GM23338 (cell line): ENCODE results near the gene PRKD1. TPM values are rescaled to one million over a fixed set of nuclear protein-coding genes. Genes with fewer than 3 reads are reported as not detected.
"Not testable (repeated sequence)": the region's sequence is repeated elsewhere in the genome, so short reads cannot be mapped to it uniquely, and the experiment has no call there.

ENCODE experiments used
- ATAC-seq: fragments of 200-7000 bp; cut with Tn5 transposase; 3 replicates; pipeline ENCODE4 v1.9.1; 2020
- DNase-seq: peaks from one replicate; pipeline ENCODE4 v3.0.0-alpha.2; 2015; ENCODE audit warnings: low spot score
- H2AFZ ChIP-seq: fragments of 200-600 bp; sonication (generic); 2 replicates; pipeline ENCODE4 v1.8.0; 2016; ENCODE audit warnings: antibody characterized with exemption, mild to moderate bottlenecking, moderate library complexity
- H3F3A ChIP-seq: fragments of 200-600 bp; sonication (generic); replicated peaks from 2 replicates; pipeline ENCODE4 v1.8.0; 2017; ENCODE audit warnings: antibody characterized with exemption, mixed run types, low read depth
- H3K27ac ChIP-seq: fragments of 200-600 bp; sonication (generic); 2 replicates; pipeline ENCODE4 v1.6.1; 2016; ENCODE audit warnings: low read depth
- H3K27me3 ChIP-seq: fragments of 200-600 bp; sonication (generic); 2 replicates; pipeline ENCODE4 v1.8.0; 2016; ENCODE audit warnings: mild to moderate bottlenecking, mixed run types, moderate library complexity; ENCODE audit not compliant: insufficient read depth
- H3K36me3 ChIP-seq: fragments of 200-600 bp; sonication (generic); 2 replicates; pipeline ENCODE4 v1.8.0; 2016; ENCODE audit warnings: mild to moderate bottlenecking; ENCODE audit not compliant: insufficient read depth
- H3K4me1 ChIP-seq: fragments of 200-600 bp; sonication (generic); 2 replicates; pipeline ENCODE4 v1.8.0; 2016; ENCODE audit warnings: mild to moderate bottlenecking, moderate library complexity; ENCODE audit not compliant: insufficient read depth
- H3K4me2 ChIP-seq: fragments of 200-600 bp; sonication (generic); 2 replicates; pipeline ENCODE4 v1.7.1; 2017; ENCODE audit warnings: mixed run types
- H3K4me3 ChIP-seq: fragments of 200-600 bp; sonication (generic); 2 replicates; pipeline ENCODE4 v1.6.1; 2016; ENCODE audit warnings: mixed run types
- H3K79me2 ChIP-seq: fragments of 200-600 bp; sonication (generic); replicated peaks from 2 replicates; pipeline ENCODE4 v1.8.0; 2017; ENCODE audit warnings: mild to moderate bottlenecking; ENCODE audit not compliant: insufficient read depth
- H3K9me2 ChIP-seq: fragments of 200-600 bp; sonication (generic); 2 replicates; pipeline ENCODE4 v1.8.0; 2017; ENCODE audit not compliant: insufficient read depth
- H4K20me1 ChIP-seq: fragments of 200-600 bp; sonication (generic); replicated peaks from 2 replicates; pipeline ENCODE4 v1.8.0; 2017; ENCODE audit warnings: mild to moderate bottlenecking; ENCODE audit not compliant: insufficient read depth
- H3K27ac Mint-ChIP-seq: 2 replicates; pipeline ENCODE4 v1.8.0; 2020; ENCODE audit warnings: inconsistent platforms, mild to moderate bottlenecking, moderate library complexity, mixed read lengths
- H3K27me3 Mint-ChIP-seq: 3 replicates; pipeline ENCODE4 v1.8.0; 2022; ENCODE audit warnings: low read depth, mild to moderate bottlenecking, moderate library complexity, mixed read lengths, inconsistent platforms; ENCODE audit not compliant: insufficient read depth, poor library complexity
- H3K36me3 Mint-ChIP-seq: 3 replicates; pipeline ENCODE4 v1.8.0; 2021; ENCODE audit warnings: low read depth, mild to moderate bottlenecking, inconsistent platforms, moderate library complexity, mixed read lengths
- H3K4me1 Mint-ChIP-seq: 3 replicates; pipeline ENCODE4 v1.8.0; 2020; ENCODE audit warnings: mild to moderate bottlenecking, inconsistent platforms, mixed read lengths
- H3K4me3 Mint-ChIP-seq: 3 replicates; pipeline ENCODE4 v1.8.0; 2021; ENCODE audit warnings: moderate library complexity, mild to moderate bottlenecking, inconsistent platforms, mixed read lengths
- H3K9me3 Mint-ChIP-seq: 3 replicates; pipeline ENCODE4 v1.8.0; 2020; ENCODE audit warnings: moderate library complexity, mild to moderate bottlenecking, inconsistent platforms, mixed read lengths
- CREB1 ChIP-seq: fragments of 250-450 bp; sonication (Bioruptor Pico); IDR thresholded peaks from 2 replicates; pipeline ENCODE4 v1.5.0; 2020; ENCODE audit warnings: low read depth, mild to moderate bottlenecking, moderate library complexity
- NANOG ChIP-seq: IDR thresholded peaks from 2 replicates; pipeline ENCODE4 v1.6.1; 2016; ENCODE audit warnings: antibody characterized with exemption, borderline replicate concordance
- STAT1 ChIP-seq: IDR thresholded peaks from one replicate; pipeline ENCODE4 v1.6.1; 2016; ENCODE audit warnings: antibody characterized with exemption; ENCODE audit not compliant: unreplicated experiment
- ZNF331 ChIP-seq: fragments of 250-450 bp; sonication (Bioruptor Pico); IDR thresholded peaks from 2 replicates; pipeline ENCODE4 v1.5.0; 2020; ENCODE audit warnings: low read depth, mild to moderate bottlenecking, moderate library complexity
- ZNF462 ChIP-seq: fragments of 250-450 bp; sonication (Bioruptor Pico); IDR thresholded peaks from 2 replicates; pipeline ENCODE4 v1.5.0; 2020; ENCODE audit warnings: mild to moderate bottlenecking, moderate library complexity
- polyA plus RNA-seq: library from polyadenylated mRNA; unstranded; fragments of >200 nt; fragmentation: Nextera tagmentation; extraction: Ambion mirVana; gene quantifications from 2 replicates; pipeline ENCODE4 v1.2.1, GENCODE V29; 2016
- total RNA-seq: library from RNA; depleted of rRNA; stranded (reverse); fragments of >200 nt; shearing (Covaris generic); gene quantifications from 2 replicates; pipeline ENCODE4 v1.2.3, GENCODE V29; 2014

Gene PRKD1
- total and polyA plus RNA-seq, 2 experiments from 2014 or later, result 3.1 to 9.7 TPM

GRCh38 chr14:29689597-29689996 is 238.1 kb downstream of the PRKD1 start:
- ATAC-seq, H3K9me3 Mint-ChIP-seq, H3K4me1 Mint-ChIP-seq: not testable (repeated sequence)

GRCh38 chr14:29687866-29688265 is 239.8 kb downstream of the PRKD1 start:
- Mint-ChIP-seq H3K27ac (no peak overlapping the region), H3K4me3 (no peak overlapping the region), H3K36me3 (no peaks in the 10 kb centered on the region), H3K27me3 (no peaks in the 10 kb centered on the region), H3K9me3 (no peaks in the 10 kb centered on the region), H3K4me1 (no peaks in the 10 kb centered on the region)
- no peaks in the 10 kb centered on the region for H3K36me3 ChIP-seq
- no peak overlapping the region for H2AFZ ChIP-seq
- H3K4me2 ChIP-seq, result no peak overlapping the region
- no peak overlapping the region for H3K4me3 ChIP-seq
- DNase-seq (no peak), ATAC-seq (no peak)
- no peaks in the 10 kb centered on the region for H3K9me2 ChIP-seq
- TF ChIP-seq STAT1 (no peak), ZNF331 (no peak), NANOG (no peak), CREB1 (no peak), ZNF462 (no peak)
- no peaks in the 10 kb centered on the region for H3F3A ChIP-seq
- H3K27ac ChIP-seq, result no peak overlapping the region
- H3K79me2 ChIP-seq, result no peaks in the 10 kb centered on the region
- no peaks in the 10 kb centered on the region for H3K27me3 ChIP-seq
- H3K4me1 ChIP-seq, result no peaks in the 10 kb centered on the region
- no peaks in the 10 kb centered on the region for H4K20me1 ChIP-seq

More at GRCh38 chr14:29689597-29689996, 238.1 kb downstream of the PRKD1 start:
- not testable (repeated sequence) for H3K4me1 ChIP-seq, H3K4me2 ChIP-seq, H3K27ac ChIP-seq, H3K36me3 Mint-ChIP-seq, H4K20me1 ChIP-seq, DNase-seq, H3K27me3 Mint-ChIP-seq, H3K9me2 ChIP-seq, H3K36me3 ChIP-seq, H3K79me2 ChIP-seq, H2AFZ ChIP-seq, H3K27ac Mint-ChIP-seq, H3K4me3 Mint-ChIP-seq, H3K4me3 ChIP-seq, H3F3A ChIP-seq, H3K27me3 ChIP-seq
